ENCODE data around the gene CASK. TPM values are rescaled to one million over a fixed set of nuclear protein-coding genes. Genes with fewer than 3 reads are reported as not detected.
A peak's percentile ranks its signal among the peaks of the same experiment; 100 is the strongest.

Gene CASK
- total and polyA plus RNA-seq, 2 donors from 2014 or later = 15.9 to 58.9 TPM

GRCh38 chrX:41629539-41629938, 293.8 kb downstream of the CASK start:
- H3K36me3 ChIP-seq (ENCODE audit: control insufficient read depth in 2 of 3, insufficient read depth in 3 of 3, low read length in 3 of 3) = no peaks in the 10 kb centered on the region
- DNase-seq = no peak
- H3K9me3 ChIP-seq (ENCODE audit: control insufficient read depth in 2 of 3, insufficient read depth in 1 of 3, low read length in 3 of 3) = no peaks in the 10 kb centered on the region
- no peak for FAIRE-seq
- intact Hi-C loops (cut with DNase I) = no loop called here
- peaks cover under 1% of the 10 kb centered on the region for H3K27me3 ChIP-seq (ENCODE audit: control insufficient read depth, insufficient read depth, low read length)
- H3K4me3 ChIP-seq (ENCODE audit: low read length in 3 of 3) = no peak overlapping the region
- TF ChIP-seq CTCF (IDR thresholded peaks at IDR 0.05; ENCODE audit: borderline replicate concordance, extremely low read depth, insufficient read depth) = no peak
- no peak overlapping the region for H3K27ac ChIP-seq (ENCODE audit: low read depth in 2 of 2, low read length in 2 of 2)
- no peaks in the 10 kb centered on the region for H3K4me1 ChIP-seq (ENCODE audit: control insufficient read depth in 2 of 3, insufficient read depth in 2 of 3, low read depth in 1 of 3, low read length in 3 of 3)
- H3K9ac ChIP-seq (ENCODE audit: low read length in 3 of 3) = no peak overlapping the region

GRCh38 chrX:41621222-41621723, 302.1 kb downstream of the CASK start:
- Histone ChIP-seq H3K27me3 (ENCODE audit: control insufficient read depth, insufficient read depth, low read length) (peaks cover 2% of the 10 kb centered on the region), H3K9me3 (ENCODE audit: control insufficient read depth in 2 of 3, insufficient read depth in 1 of 3, low read length in 3 of 3) (no peaks in the 10 kb centered on the region), H3K36me3 (ENCODE audit: control insufficient read depth in 2 of 3, insufficient read depth in 3 of 3, low read length in 3 of 3) (no peaks in the 10 kb centered on the region), H3K4me3 (ENCODE audit: low read length in 3 of 3) (no peak overlapping the region), H3K4me1 (ENCODE audit: control insufficient read depth in 2 of 3, insufficient read depth in 2 of 3, low read depth in 1 of 3, low read length in 3 of 3) (no peaks in the 10 kb centered on the region), H3K9ac (ENCODE audit: low read length in 3 of 3) (no peak overlapping the region), H3K27ac (ENCODE audit: low read depth in 2 of 2, low read length in 2 of 2) (no peak overlapping the region)
- intact Hi-C loops (cut with DNase I) = no loop called here
- peak in 3 of 5 donors; percentile 9 to 27 (median 21) for DNase-seq
- no peak for TF ChIP-seq CTCF (IDR thresholded peaks at IDR 0.05; ENCODE audit: borderline replicate concordance, extremely low read depth, insufficient read depth)
- peak; percentile 45 for FAIRE-seq

- H3K36me3 ChIP-seq (ENCODE audit: control insufficient read depth in 2 of 3, insufficient read depth in 3 of 3, low read length in 3 of 3) = no peaks in the 10 kb centered on the region
- DNase-seq (no peak), FAIRE-seq (no peak)
- H3K9ac ChIP-seq (ENCODE audit: low read length in 3 of 3) = no peak overlapping the region
- H3K27ac ChIP-seq (ENCODE audit: low read depth in 2 of 2, low read length in 2 of 2) = no peak overlapping the region
- no peaks in the 10 kb centered on the region for H3K4me1 ChIP-seq (ENCODE audit: control insufficient read depth in 2 of 3, insufficient read depth in 2 of 3, low read depth in 1 of 3, low read length in 3 of 3)
- no peaks in the 10 kb centered on the region for H3K9me3 ChIP-seq (ENCODE audit: control insufficient read depth in 2 of 3, insufficient read depth in 1 of 3, low read length in 3 of 3)
- no peaks in the 10 kb centered on the region for H3K27me3 ChIP-seq (ENCODE audit: control insufficient read depth, insufficient read depth, low read length)
- H3K4me3 ChIP-seq (ENCODE audit: low read length in 3 of 3) = no peak overlapping the region
- intact Hi-C loops (cut with DNase I) = no loop called here
- no peak for TF ChIP-seq CTCF (IDR thresholded peaks at IDR 0.05; ENCODE audit: borderline replicate concordance, extremely low read depth, insufficient read depth)
Observed at GRCh38 chrX:41619221-41619620, 304.1 kb downstream of the CASK start.

GRCh38 chrX:41616935-41617334, 306.4 kb downstream of the CASK start:
- FAIRE-seq (no peak), DNase-seq (no peak)
- no peaks in the 10 kb centered on the region for H3K36me3 ChIP-seq (ENCODE audit: control insufficient read depth in 2 of 3, insufficient read depth in 3 of 3, low read length in 3 of 3)
- H3K4me1 ChIP-seq (ENCODE audit: control insufficient read depth in 2 of 3, insufficient read depth in 2 of 3, low read depth in 1 of 3, low read length in 3 of 3) = no peaks in the 10 kb centered on the region
- no peak overlapping the region for H3K27ac ChIP-seq (ENCODE audit: low read depth in 2 of 2, low read length in 2 of 2)
- no peaks in the 10 kb centered on the region for H3K27me3 ChIP-seq (ENCODE audit: control insufficient read depth, insufficient read depth, low read length)
- intact Hi-C loops (cut with DNase I) = no loop called here
- TF ChIP-seq CTCF (IDR thresholded peaks at IDR 0.05; ENCODE audit: borderline replicate concordance, extremely low read depth, insufficient read depth) = no peak
- H3K4me3 ChIP-seq (ENCODE audit: low read length in 3 of 3) = no peak overlapping the region
- H3K9ac ChIP-seq (ENCODE audit: low read length in 3 of 3) = no peak overlapping the region
- H3K9me3 ChIP-seq (ENCODE audit: control insufficient read depth in 2 of 3, insufficient read depth in 1 of 3, low read length in 3 of 3) = no peaks in the 10 kb centered on the region

Data from kidney (tissue), 14 donors.